Common myeloid progenitor, CD34-positive (primary cell): ENCODE data around the gene EEFSEC.

ENCODE experiments used
- CTCF ChIA-PET: fragments of 350-600 bp; sonication (Branson Sonifier 250); formaldehyde crosslinking; loops from one replicate; lab custom pipeline; 2021; ENCODE audit warnings: antibody characterized with exemption; lab: Charles Lee
- POLR2A ChIA-PET: fragments of 350-600 bp; sonication (Branson Sonifier 250); formaldehyde crosslinking; loops from one replicate; lab custom pipeline; 2021; ENCODE audit warnings: antibody characterized with exemption; lab: Charles Lee
- DNase-seq, 3 donors: peaks; one replicate each; pipeline versions ENCODE4 v3.0.0 to v3.0.0-alpha.2; 2013
- H3K27ac ChIP-seq, 2 experiments: 1 replicate in 1 of 2; 2 replicates in 1 of 2; pipeline ENCODE4 v1.7.0; 2013; ENCODE audit warnings: inconsistent platforms in 2 of 2, low read length in 2 of 2, mild to moderate bottlenecking in 2 of 2, low read depth in 1 of 2, moderate library complexity in 1 of 2; ENCODE audit not compliant: severe bottlenecking in 2 of 2, insufficient read depth in 1 of 2, poor library complexity in 1 of 2
- H3K27me3 ChIP-seq, 5 experiments: replicated peaks in 2 of 5; 1 replicate in 3 of 5; 2 replicates in 2 of 5; pipeline versions ENCODE4 v1.6.1 to v1.7.0; 2013; ENCODE audit warnings: low read length in 4 of 5, mild to moderate bottlenecking in 2 of 5, moderate library complexity in 2 of 5, inconsistent platforms in 1 of 5; ENCODE audit not compliant: insufficient read depth in 5 of 5, control insufficient read depth in 4 of 5
- H3K36me3 ChIP-seq, 4 experiments: 1 replicate in 2 of 4; 2 replicates in 2 of 4; pipeline versions ENCODE4 v1.6.1 to v1.7.0; 2013; ENCODE audit warnings: low read length in 3 of 4, control low read depth in 1 of 4, mild to moderate bottlenecking in 1 of 4; ENCODE audit not compliant: control insufficient read depth in 4 of 4, insufficient read depth in 4 of 4
- H3K4me1 ChIP-seq, 4 experiments: 1 replicate in 3 of 4; 2 replicates in 1 of 4; pipeline versions ENCODE4 v1.6.1 to v1.7.1; 2013; ENCODE audit warnings: low read length in 3 of 4, mild to moderate bottlenecking in 3 of 4, control low read depth in 1 of 4, inconsistent platforms in 1 of 4, moderate library complexity in 1 of 4; ENCODE audit not compliant: control insufficient read depth in 4 of 4, insufficient read depth in 4 of 4; ENCODE audit errors: control extremely low read depth in 1 of 4
- H3K4me3 ChIP-seq, 7 experiments: 1 replicate in 4 of 7; 2 replicates in 3 of 7; pipeline versions ENCODE4 v1.5.1 to v1.7.0; 2013; ENCODE audit warnings: mild to moderate bottlenecking in 7 of 7, low read length in 6 of 7, moderate library complexity in 6 of 7, inconsistent platforms in 2 of 7, low read depth in 2 of 7, control low read depth in 1 of 7; ENCODE audit not compliant: insufficient read depth in 4 of 7, control insufficient read depth in 1 of 7; ENCODE audit errors: extremely low read depth in 1 of 7
- H3K9me3 ChIP-seq, 5 experiments: 1 replicate in 4 of 5; 2 replicates in 1 of 5; pipeline versions ENCODE4 v1.6.1 to v1.7.1; 2013; ENCODE audit warnings: low read length in 4 of 5, mild to moderate bottlenecking in 2 of 5, inconsistent platforms in 1 of 5, low read depth in 1 of 5, moderate library complexity in 1 of 5; ENCODE audit not compliant: control insufficient read depth in 4 of 5, insufficient read depth in 2 of 5; ENCODE audit errors: control extremely low read depth in 1 of 5
- WGBS: methylation state at CpG from one replicate; pipeline ENCODE4 v1.1.5; 2013; ENCODE audit not compliant: insufficient coverage; 5-methylcytosine and 5-hydroxymethylcytosine counted together

EEFSEC gene

GRCh38 chr3:128307029-128307633 is 153.8 kb downstream of the EEFSEC start:
- Histone ChIP-seq H3K27ac (no peak overlapping the region), H3K36me3 (peaks cover 2 to 9% (median 4%) of the 10 kb centered on the region in 4 experiments), H3K9me3 (no peaks in the 10 kb centered on the region), H3K4me1 (no peaks in the 10 kb centered on the region), H3K4me3 (no peak overlapping the region), H3K27me3 (no peaks in the 10 kb centered on the region)
- ChIA-PET CTCF (interaction anchor here (2.9 kb wide), 1 partner anchor 11 kb away, joined by 12 read pairs; no protein-coding TSS in a partner anchor), POLR2A (interaction anchor here (1.1 kb wide), 1 partner anchor 17 kb away, joined by 4 read pairs; no protein-coding TSS in a partner anchor)
- DNase-seq: no peak
- WGBS: 100% methylated on average over 3 of the region's 3 CpGs

GRCh38 chr3:128307781-128308469 is 154.6 kb downstream of the EEFSEC start:
- POLR2A ChIA-PET: interaction anchor here (1.1 kb wide), 1 partner anchor 18 kb away, joined by 4 read pairs; no protein-coding TSS in a partner anchor
- Histone ChIP-seq H3K36me3 (peaks cover 2 to 9% (median 4%) of the 10 kb centered on the region in 4 experiments), H3K4me3 (no peak overlapping the region), H3K4me1 (no peaks in the 10 kb centered on the region), H3K27me3 (no peaks in the 10 kb centered on the region), H3K9me3 (no peaks in the 10 kb centered on the region), H3K27ac (no peak overlapping the region)
- DNase-seq: no peak
- WGBS: 99% methylated on average over 6 of the region's 6 CpGs
- CTCF ChIA-PET: interaction anchor here (0.9 to 2.9 kb wide), 3 partner anchors 11 to 16 kb away, joined by 3 to 12 read pairs (median 4); no protein-coding TSS in a partner anchor

GRCh38 chr3:128309026-128309425 is 155.7 kb downstream of the EEFSEC start:
- Histone ChIP-seq H3K36me3 (peaks cover 2 to 9% (median 6%) of the 10 kb centered on the region in 4 experiments), H3K4me3 (no peak overlapping the region), H3K27me3 (no peaks in the 10 kb centered on the region), H3K27ac (no peak overlapping the region), H3K9me3 (no peaks in the 10 kb centered on the region), H3K4me1 (no peaks in the 10 kb centered on the region)
- CTCF ChIA-PET: interaction anchor here (1.2 to 2.9 kb wide), 2 partner anchors 8 to 12 kb away, joined by 4 to 12 read pairs; no protein-coding TSS in a partner anchor
- 93% methylated on average over 8 of the region's 8 CpGs for WGBS
- POLR2A ChIA-PET: no interaction called here
- DNase-seq: no peak

GRCh38 chr3:128310286-128311058 is 157.2 kb downstream of the EEFSEC start:
- Histone ChIP-seq H3K4me3 (no peak overlapping the region), H3K9me3 (no peaks in the 10 kb centered on the region), H3K27me3 (no peaks in the 10 kb centered on the region), H3K36me3 (peaks cover 0 to 7% (median 4%) of the 10 kb centered on the region in 4 experiments), H3K27ac (no peak overlapping the region), H3K4me1 (no peaks in the 10 kb centered on the region)
- DNase-seq: no peak
- ChIA-PET POLR2A (no interaction called here), CTCF (interaction anchor here (1.2 kb wide), 1 partner anchor 10 kb away, joined by 4 read pairs; no protein-coding TSS in a partner anchor)
- 100% methylated on average over 2 of the region's 4 CpGs for WGBS

- H3K36me3 ChIP-seq: peaks cover 0 to 7% (median 4%) of the 10 kb centered on the region in 4 experiments
- DNase-seq: no peak
- ChIA-PET POLR2A (no interaction called here), CTCF (no interaction called here)
- H3K27me3 ChIP-seq: no peaks in the 10 kb centered on the region
- no peaks in the 10 kb centered on the region for H3K4me1 ChIP-seq
- H3K27ac ChIP-seq: no peak overlapping the region
- no peak overlapping the region for H3K4me3 ChIP-seq
- 94% methylated on average over 4 of the region's 5 CpGs for WGBS
- H3K9me3 ChIP-seq: no peaks in the 10 kb centered on the region
These were observed 158.2 kb downstream of the EEFSEC start for GRCh38 chr3:128311441-128311844.

- Histone ChIP-seq H3K4me1 (no peaks in the 10 kb centered on the region), H3K9me3 (no peaks in the 10 kb centered on the region), H3K36me3 (peaks cover 0 to 7% (median 4%) of the 10 kb centered on the region in 4 experiments), H3K27me3 (no peaks in the 10 kb centered on the region), H3K27ac (no peak overlapping the region), H3K4me3 (no peak overlapping the region)
- CTCF ChIA-PET: interaction anchor here (1.1 kb wide), 1 partner anchor 10 kb away, joined by 3 read pairs; no protein-coding TSS in a partner anchor
- WGBS: 100% methylated on average over 7 of the region's 10 CpGs
- POLR2A ChIA-PET: no interaction called here
- no peak for DNase-seq
These were observed 159.0 kb downstream of the EEFSEC start for GRCh38 chr3:128312271-128312670.
